ENCODE data around the gene ZNF329. TPM values are rescaled to one million over a fixed set of nuclear protein-coding genes. Genes with fewer than 3 reads are reported as not detected.

ZNF329 gene
- total RNA-seq, 1 experiment from 2014 or later = 1.7 TPM

DNA sequence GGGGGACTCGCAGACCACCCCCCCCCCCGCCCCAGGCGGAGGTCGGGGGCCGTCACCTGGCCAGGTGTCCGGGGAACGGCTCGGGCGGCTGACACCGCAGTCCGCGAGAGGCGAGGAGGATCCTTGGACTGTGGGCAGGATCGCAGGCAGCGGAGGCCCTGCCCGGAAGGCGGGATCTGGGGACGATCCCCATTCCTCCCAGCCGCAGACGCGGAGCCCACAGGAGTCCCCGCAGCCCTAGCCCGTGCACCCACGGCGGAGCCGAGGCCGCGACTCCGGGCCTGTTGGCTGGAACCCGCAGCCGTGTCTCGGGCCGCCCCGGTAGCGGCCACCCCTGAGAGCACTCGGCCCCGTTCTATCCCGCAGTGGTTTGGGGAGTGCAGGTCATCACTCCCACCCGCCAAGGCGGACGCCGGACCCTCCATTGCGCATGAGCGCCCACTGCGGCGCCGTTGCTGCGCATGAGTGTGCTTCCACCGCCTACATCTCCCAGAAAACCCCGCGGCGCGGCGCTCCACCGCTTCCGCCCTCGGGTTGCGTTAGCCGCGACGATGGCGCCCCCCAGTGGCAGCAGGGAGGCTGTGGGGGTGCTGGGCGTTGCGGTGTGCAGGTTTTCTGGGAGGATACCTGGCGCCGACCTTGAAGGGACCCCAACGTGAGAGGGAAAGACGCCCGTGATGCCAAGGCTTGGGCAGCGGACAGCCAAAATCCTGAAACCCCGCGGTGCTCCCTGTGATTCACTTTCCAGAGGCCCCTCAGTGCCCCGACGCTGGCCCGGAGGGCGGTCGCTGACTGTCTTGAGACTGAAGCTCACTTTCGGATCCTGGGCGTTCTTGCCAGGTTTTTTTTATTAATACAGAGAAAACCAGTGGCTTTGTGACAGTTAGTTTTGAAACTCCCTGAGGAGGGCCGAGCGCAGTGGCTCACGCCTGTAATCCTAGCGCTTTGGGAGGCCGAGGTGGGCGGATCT is 4.4 kb upstream of the ZNF329 start:
- no peaks in the 10 kb centered on the region for H4K20me1 ChIP-seq (ENCODE audit: insufficient read depth)
- intact Hi-C loops (cut with micrococcal nuclease) = no loop called here
- H2AFZ ChIP-seq (ENCODE audit: low read depth, low read length, poor library complexity, severe bottlenecking) = no peak overlapping the region
- H3K79me2 ChIP-seq (ENCODE audit: insufficient read depth, low read length) = no peaks in the 10 kb centered on the region
- ATAC-seq = no peak
- no TSS peak for BruUV-seq (replicated peaks)
- DNase-seq (ENCODE audit: low read depth, low spot score) = no peak
- no peak overlapping the region for H3K27ac ChIP-seq (ENCODE audit: low read depth, low read length)
- no peaks in the 10 kb centered on the region for H3K36me3 ChIP-seq (ENCODE audit: control insufficient read depth in 1 of 2, insufficient read depth in 2 of 2, low read length in 2 of 2)
- H3K9ac ChIP-seq (ENCODE audit: low read length) = no peak overlapping the region
- ChIA-PET CTCF (no interaction called here), RAD21 (ENCODE audit: low non-redundant PET in 1 of 2, low total read pairs in 2 of 2, uncharacterized antibody in 2 of 2, unreplicated experiment in 2 of 2) (no interaction called here), POLR2A (no interaction called here)
- TF ChIP-seq EZH2phosphoT487 (IDR thresholded peaks at IDR 0.05; ENCODE audit: borderline replicate concordance) (no peak), ELF1 (IDR thresholded peaks at IDR 0.05; ENCODE audit: borderline replicate concordance, low read depth) (no peak), SP1 (IDR thresholded peaks at IDR 0.05; ENCODE audit: low read depth) (no peak), JUND (IDR thresholded peaks at IDR 0.05) (no peak), SRF (IDR thresholded peaks at IDR 0.05; ENCODE audit: low read depth) (no peak), CTCF (IDR thresholded peaks at IDR 0.05 in 2 of 3, conservative IDR thresholded peaks at IDR 0.05 in 1 of 3; ENCODE audit: borderline replicate concordance in 1 of 3, insufficient read depth in 1 of 3, low read depth in 2 of 3, low read length in 2 of 3) (no peak), POLR2A (IDR thresholded peaks at IDR 0.05; ENCODE audit: borderline replicate concordance, extremely low read depth, insufficient read depth, insufficient read length) (no peak), CEBPB (IDR thresholded peaks at IDR 0.05; ENCODE audit: low read depth) (no peak)
- no peak overlapping the region for H3K4me2 ChIP-seq (ENCODE audit: low read length)
- no peak overlapping the region for H3K4me3 ChIP-seq (replicated peaks in 1 of 2; ENCODE audit: low read depth in 1 of 2, low read length in 2 of 2)
- no peaks in the 10 kb centered on the region for H3K4me1 ChIP-seq (ENCODE audit: control insufficient read depth in 1 of 2, insufficient read depth in 2 of 2, low read length in 2 of 2)
- peaks cover 3 to 10% of the 10 kb centered on the region in 2 experiments; a peak in 2 of 4 replicates for H3K9me3 ChIP-seq (ENCODE audit: control insufficient read depth in 1 of 2, insufficient read depth in 1 of 2, low read depth in 1 of 2, low read length in 2 of 2)
- H3K9me2 ChIP-seq (ENCODE audit: insufficient read depth) = no peaks in the 10 kb centered on the region
- no peaks in the 10 kb centered on the region for H3K27me3 ChIP-seq (ENCODE audit: insufficient read depth, low read length)
